Epithelial cell of proximal tubule (primary cell): Measurements from ENCODE around the gene CEP128. TPM values are rescaled to one million over a fixed set of nuclear protein-coding genes. Genes with fewer than 3 reads are reported as not detected.

Source experiments
- DNase-seq: peaks from one replicate; pipeline ENCODE4 v3.0.0-alpha.2; 2011; ENCODE audit warnings: low read depth
- H3K4me3 ChIP-seq: 2 replicates; pipeline ENCODE4 v1.5.1; 2011; ENCODE audit warnings: low read depth, mild to moderate bottlenecking, low read length
- total RNA-seq: library from RNA; depleted of rRNA; stranded (reverse); fragments of >200 nt; gene quantifications from 2 replicates; pipeline ENCODE4 v1.2.3, GENCODE V29; 2015
- TF ChIP-seq, protein P1 (sequence below): conservative IDR thresholded peaks from 2 replicates; pipeline ENCODE4 v1.5.1; 2012; ENCODE audit warnings: low read depth, mild to moderate bottlenecking, low read length

CEP128 gene
- total RNA-seq, 1 donor from 2014 or later: 5.2 TPM

DNA sequence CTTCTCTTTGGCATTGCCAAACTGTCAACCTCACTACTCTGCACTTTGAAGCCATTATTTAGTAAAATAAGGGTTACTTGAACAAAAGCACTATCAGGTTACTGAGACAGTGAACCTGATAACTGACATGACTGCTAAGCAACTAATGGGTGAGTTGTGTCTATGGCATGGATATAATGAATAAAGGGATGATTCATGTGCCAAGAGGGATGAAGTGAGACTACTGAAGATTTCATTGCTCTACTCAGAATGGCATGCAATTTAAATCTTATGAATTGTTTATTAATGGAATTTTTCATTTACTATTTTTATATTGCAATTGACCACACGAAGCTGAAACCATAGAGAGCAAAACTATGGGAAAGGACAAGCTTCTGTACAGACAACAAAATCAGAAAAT lies 74.4 kb downstream of the CEP128 start:
- no peak overlapping the region for H3K4me3 ChIP-seq
- no peak for DNase-seq
- TF ChIP-seq, protein P1, sequence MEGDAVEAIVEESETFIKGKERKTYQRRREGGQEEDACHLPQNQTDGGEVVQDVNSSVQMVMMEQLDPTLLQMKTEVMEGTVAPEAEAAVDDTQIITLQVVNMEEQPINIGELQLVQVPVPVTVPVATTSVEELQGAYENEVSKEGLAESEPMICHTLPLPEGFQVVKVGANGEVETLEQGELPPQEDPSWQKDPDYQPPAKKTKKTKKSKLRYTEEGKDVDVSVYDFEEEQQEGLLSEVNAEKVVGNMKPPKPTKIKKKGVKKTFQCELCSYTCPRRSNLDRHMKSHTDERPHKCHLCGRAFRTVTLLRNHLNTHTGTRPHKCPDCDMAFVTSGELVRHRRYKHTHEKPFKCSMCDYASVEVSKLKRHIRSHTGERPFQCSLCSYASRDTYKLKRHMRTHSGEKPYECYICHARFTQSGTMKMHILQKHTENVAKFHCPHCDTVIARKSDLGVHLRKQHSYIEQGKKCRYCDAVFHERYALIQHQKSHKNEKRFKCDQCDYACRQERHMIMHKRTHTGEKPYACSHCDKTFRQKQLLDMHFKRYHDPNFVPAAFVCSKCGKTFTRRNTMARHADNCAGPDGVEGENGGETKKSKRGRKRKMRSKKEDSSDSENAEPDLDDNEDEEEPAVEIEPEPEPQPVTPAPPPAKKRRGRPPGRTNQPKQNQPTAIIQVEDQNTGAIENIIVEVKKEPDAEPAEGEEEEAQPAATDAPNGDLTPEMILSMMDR: no peak

DNA sequence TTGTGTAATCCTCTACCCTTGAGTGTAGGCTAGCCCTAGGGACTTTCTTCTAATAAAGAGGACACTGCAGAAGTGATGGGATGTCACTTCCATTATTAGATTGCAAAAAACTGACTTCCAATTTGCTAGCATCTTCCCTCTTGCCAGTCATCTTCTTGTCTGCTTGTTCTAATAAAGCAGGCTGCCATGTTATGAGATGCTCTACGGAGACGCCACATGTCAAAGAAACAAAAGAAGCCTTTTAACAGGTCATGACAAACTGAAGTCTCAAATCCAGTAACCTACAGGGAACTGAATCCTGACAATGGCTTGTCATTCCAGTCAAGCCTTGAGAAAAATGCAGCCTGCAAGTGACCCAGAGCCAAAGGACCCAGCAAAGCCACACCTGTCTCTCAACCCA lies 76.0 kb downstream of the CEP128 start:
- TF ChIP-seq, protein P1: no peak
- no peak overlapping the region for H3K4me3 ChIP-seq
- DNase-seq: no peak

DNA sequence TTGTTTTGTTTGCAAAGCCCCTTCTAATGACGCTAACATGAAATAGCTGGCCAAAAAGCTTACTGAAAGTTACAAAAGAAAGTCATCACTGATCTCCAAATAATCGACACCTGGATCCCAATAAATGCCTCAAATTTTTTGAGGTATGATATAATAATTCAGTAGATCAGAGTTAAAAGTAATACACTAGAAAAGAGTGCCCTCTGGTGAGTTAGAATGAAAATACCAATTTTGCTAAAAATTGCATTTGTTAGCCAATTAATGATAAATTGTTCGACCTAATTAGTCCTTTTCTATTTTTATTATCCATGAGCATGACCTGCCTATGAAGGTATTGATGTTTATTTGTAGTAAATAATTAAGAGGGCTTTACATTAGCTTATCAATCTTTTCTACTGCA lies 78.6 kb downstream of the CEP128 start:
- TF ChIP-seq, protein P1: peak; percentile 24
- no peak for DNase-seq
- H3K4me3 ChIP-seq: no peak overlapping the region

DNA sequence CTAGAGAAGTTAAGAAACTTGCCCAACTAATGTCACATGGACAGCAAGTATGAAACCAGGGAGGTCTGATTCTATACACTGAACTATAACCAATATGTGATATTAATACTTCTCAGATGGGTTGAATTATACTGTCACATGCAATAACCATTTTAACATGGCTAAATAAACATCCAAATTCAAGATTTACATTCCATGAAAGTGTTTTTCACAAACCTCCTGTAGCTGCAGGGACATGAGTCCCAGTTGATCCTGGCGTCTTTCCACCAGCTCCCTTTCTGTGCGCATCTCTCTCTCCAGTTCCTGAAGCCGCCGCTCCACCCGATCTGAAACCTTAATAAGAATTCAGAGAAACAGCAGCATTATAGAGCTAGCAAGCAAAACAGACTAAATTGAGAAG lies 79.0 kb downstream of the CEP128 start:
- DNase-seq: no peak
- no peak overlapping the region for H3K4me3 ChIP-seq
- TF ChIP-seq, protein P1: no peak

DNA sequence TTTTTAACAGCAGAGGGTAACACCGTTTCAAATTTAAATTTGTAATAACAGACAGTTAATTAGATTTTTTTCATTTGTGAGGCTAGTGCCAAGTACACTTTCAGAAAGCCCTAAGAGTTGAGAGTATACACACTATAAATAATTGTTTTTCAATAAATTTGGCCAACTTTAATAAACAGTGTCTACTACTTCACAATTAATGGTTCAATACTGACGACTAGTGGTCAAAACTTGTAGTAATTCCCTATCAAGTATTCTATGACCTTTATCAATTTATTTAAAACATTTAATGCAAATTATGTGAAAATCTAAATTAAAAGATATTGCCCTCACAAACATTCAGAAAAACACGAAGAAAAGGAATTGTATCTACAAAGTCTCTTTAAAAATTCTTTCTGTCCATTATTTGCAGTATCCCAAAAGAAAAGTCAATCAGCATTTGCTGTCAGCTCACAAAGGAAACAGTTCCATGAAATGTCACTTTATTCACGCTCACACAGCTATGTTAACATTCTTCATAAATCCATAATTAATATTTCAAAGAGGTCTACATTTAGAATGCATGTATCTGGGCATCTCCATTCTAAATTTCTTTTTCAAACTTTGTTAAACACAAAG lies 91.2 kb downstream of the CEP128 start:
- DNase-seq: peak; percentile 10
- no peak overlapping the region for H3K4me3 ChIP-seq
- TF ChIP-seq, protein P1: no peak

DNA sequence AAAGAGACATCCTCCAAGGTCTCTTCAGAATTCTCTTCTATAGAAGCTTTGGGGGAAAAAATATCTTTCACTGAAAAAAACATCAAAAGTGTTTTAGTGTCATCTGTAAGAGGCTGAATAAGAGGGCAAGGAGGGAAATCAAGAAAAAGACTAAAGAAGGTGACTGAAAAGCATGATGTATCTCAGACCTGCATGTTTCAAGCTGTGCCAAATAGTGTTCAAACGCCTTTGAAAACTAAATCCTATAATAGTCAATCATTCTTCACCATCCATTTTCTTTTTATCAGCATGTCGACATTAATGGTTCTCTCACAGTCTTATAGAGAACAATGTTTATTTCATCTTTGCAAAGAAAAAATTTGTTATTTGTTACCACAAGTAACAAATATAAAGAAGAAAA lies 94.5 kb downstream of the CEP128 start:
- no peak for DNase-seq
- TF ChIP-seq, protein P1: no peak
- no peak overlapping the region for H3K4me3 ChIP-seq

DNA sequence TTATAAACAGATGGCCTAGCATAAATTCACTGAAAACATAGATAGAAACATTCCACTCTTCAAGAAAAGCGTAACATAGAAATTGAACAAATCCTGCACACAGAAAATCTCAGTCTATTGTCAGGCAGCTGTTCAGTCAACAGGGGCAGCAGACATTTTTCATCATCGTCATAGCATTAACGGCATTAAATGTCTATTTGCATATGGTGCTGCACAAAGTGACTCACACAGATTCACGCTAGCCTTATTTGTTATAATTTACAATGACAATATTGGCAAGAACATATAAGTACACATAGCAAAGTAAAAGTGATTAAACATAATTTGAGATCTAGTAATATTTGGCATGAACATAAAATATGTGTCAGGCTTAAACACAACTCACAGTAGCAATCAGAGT lies 95.7 kb downstream of the CEP128 start:
- no peak for DNase-seq
- no peak overlapping the region for H3K4me3 ChIP-seq
- TF ChIP-seq, protein P1: no peak
